GM21367 (cell line): Measurements from ENCODE around the gene PPP2R5C.
"Not testable (repeated sequence)": the region's sequence is repeated elsewhere in the genome, so short reads cannot be mapped to it uniquely, and the experiment has no call there.

Source experiments
- ATAC-seq: cut with Tn5 transposase; IDR thresholded peaks from one replicate; pipeline ENCODE4 v1.9.1; 2021; ENCODE audit not compliant: unreplicated experiment

The PPP2R5C gene

GRCh38 chr14:101961746-101962502 lies 200.4 kb downstream of the PPP2R5C start:
- no peak for ATAC-seq

GRCh38 chr14:101962503-101962874 lies 201.0 kb downstream of the PPP2R5C start:
- ATAC-seq: no peak

- no peak for ATAC-seq
These were observed 201.5 kb downstream of the PPP2R5C start for GRCh38 chr14:101963052-101963451.

GRCh38 chr14:101963656-101964296 lies 202.3 kb downstream of the PPP2R5C start:
- no peak for ATAC-seq

GRCh38 chr14:101964297-101965180 lies 203.0 kb downstream of the PPP2R5C start, which contains the start of gene DYNC1H1:
DYNC1H1 (plus strand) TSS chr14:101964573; CDS start chr14:101964692, 119 bp downstream.
- peak; percentile 70 for ATAC-seq

- ATAC-seq: peak; percentile 21
These were observed 203.7 kb downstream of the PPP2R5C start for GRCh38 chr14:101965181-101965544.

GRCh38 chr14:101965770-101966722 lies 204.5 kb downstream of the PPP2R5C start:
- no peak for ATAC-seq

- ATAC-seq: no peak
These were observed 205.2 kb downstream of the PPP2R5C start for GRCh38 chr14:101966742-101967141.

GRCh38 chr14:101968186-101968585 lies 206.7 kb downstream of the PPP2R5C start:
- ATAC-seq: no peak

- ATAC-seq: no peak
These were observed 208.0 kb downstream of the PPP2R5C start for GRCh38 chr14:101969481-101969880.

- ATAC-seq: no peak
These were observed 209.4 kb downstream of the PPP2R5C start for GRCh38 chr14:101970830-101971400.

- not testable (repeated sequence) for ATAC-seq
These were observed 209.9 kb downstream of the PPP2R5C start for GRCh38 chr14:101971458-101971857.

- no peak for ATAC-seq
These were observed 210.8 kb downstream of the PPP2R5C start for GRCh38 chr14:101972126-101972866.

GRCh38 chr14:101973356-101973755 lies 211.8 kb downstream of the PPP2R5C start:
- no peak for ATAC-seq

GRCh38 chr14:101975231-101975630 lies 213.7 kb downstream of the PPP2R5C start:
- ATAC-seq: no peak
